Type B pancreatic cell (in vitro differentiated cells): Measurements from ENCODE around the gene TENM3. TPM values are rescaled to one million over a fixed set of nuclear protein-coding genes. Genes with fewer than 3 reads are reported as not detected.
A peak's percentile ranks its signal among the peaks of the same experiment; 100 is the strongest.

ENCODE experiments used
- DNase-seq: peaks from one replicate; pipeline ENCODE4 v3.0.0; 2021; ENCODE audit warnings: mixed read lengths; ENCODE audit not compliant: unreplicated experiment; ENCODE audit errors: extremely low spot score
- H3K27ac Mint-ChIP-seq: 2 replicates; pipeline ENCODE4 v1.8.0; 2021; ENCODE audit warnings: mild to moderate bottlenecking, mixed read lengths
- H3K27me3 Mint-ChIP-seq: 2 replicates; pipeline ENCODE4 v1.8.0; 2021; ENCODE audit warnings: mixed read lengths
- H3K36me3 Mint-ChIP-seq: 2 replicates; pipeline ENCODE4 v1.8.0; 2021; ENCODE audit warnings: mixed read lengths
- H3K4me1 Mint-ChIP-seq: one replicate; pipeline ENCODE4 v1.8.0; 2021; ENCODE audit warnings: mixed read lengths; ENCODE audit not compliant: unreplicated experiment
- H3K4me3 Mint-ChIP-seq: 2 replicates; pipeline ENCODE4 v1.8.0; 2021; ENCODE audit warnings: mild to moderate bottlenecking, mixed read lengths
- H3K9me3 Mint-ChIP-seq: 2 replicates; pipeline ENCODE4 v1.8.0; 2021; ENCODE audit warnings: mixed read lengths
- total RNA-seq: library from RNA; stranded (reverse); gene quantifications from 2 replicates; pipeline ENCODE4 v1.2.1, GENCODE V29; 2021; ENCODE audit warnings: low replicate concordance
- TF ChIP-seq, protein P1 (sequence below): fragments of 200-600 bp; sonication (generic); conservative IDR thresholded peaks from 2 replicates; pipeline ENCODE4 v1.5.0; 2021; ENCODE audit warnings: antibody characterized with exemption, mild to moderate bottlenecking

TENM3 gene
- total RNA-seq, 1 donor from 2014 or later, result 73.5 TPM

DNA sequence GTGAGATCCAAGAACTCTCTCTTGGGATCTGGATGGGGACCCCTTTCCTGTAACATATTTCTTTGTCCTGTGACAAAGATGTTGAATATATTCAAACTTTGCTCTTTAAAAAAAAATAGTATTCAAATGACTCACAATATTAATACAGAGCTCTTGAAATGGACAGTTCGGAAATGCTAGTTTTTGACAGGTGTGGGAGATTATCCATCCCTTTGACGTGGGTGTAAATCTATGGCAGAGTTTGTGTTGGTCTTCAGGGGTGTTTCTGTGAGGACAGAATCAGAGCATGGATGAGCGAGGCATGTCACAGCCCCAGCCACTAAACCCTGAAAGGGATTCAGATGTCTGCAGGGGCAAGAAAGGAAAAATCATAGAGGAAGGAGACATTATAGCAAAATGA is 25.8 kb downstream of the TENM3 start:
- H3K27ac Mint-ChIP-seq, result no peak overlapping the region
- peaks cover 12% of the 10 kb centered on the region for H3K36me3 Mint-ChIP-seq
- no peak overlapping the region for H3K4me3 Mint-ChIP-seq
- H3K9me3 Mint-ChIP-seq, result peaks cover 8% of the 10 kb centered on the region
- H3K4me1 Mint-ChIP-seq, result peaks cover 19% of the 10 kb centered on the region
- DNase-seq, result no peak
- H3K27me3 Mint-ChIP-seq, result no peaks in the 10 kb centered on the region
- TF ChIP-seq, protein P1, sequence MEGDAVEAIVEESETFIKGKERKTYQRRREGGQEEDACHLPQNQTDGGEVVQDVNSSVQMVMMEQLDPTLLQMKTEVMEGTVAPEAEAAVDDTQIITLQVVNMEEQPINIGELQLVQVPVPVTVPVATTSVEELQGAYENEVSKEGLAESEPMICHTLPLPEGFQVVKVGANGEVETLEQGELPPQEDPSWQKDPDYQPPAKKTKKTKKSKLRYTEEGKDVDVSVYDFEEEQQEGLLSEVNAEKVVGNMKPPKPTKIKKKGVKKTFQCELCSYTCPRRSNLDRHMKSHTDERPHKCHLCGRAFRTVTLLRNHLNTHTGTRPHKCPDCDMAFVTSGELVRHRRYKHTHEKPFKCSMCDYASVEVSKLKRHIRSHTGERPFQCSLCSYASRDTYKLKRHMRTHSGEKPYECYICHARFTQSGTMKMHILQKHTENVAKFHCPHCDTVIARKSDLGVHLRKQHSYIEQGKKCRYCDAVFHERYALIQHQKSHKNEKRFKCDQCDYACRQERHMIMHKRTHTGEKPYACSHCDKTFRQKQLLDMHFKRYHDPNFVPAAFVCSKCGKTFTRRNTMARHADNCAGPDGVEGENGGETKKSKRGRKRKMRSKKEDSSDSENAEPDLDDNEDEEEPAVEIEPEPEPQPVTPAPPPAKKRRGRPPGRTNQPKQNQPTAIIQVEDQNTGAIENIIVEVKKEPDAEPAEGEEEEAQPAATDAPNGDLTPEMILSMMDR, result no peak

DNA sequence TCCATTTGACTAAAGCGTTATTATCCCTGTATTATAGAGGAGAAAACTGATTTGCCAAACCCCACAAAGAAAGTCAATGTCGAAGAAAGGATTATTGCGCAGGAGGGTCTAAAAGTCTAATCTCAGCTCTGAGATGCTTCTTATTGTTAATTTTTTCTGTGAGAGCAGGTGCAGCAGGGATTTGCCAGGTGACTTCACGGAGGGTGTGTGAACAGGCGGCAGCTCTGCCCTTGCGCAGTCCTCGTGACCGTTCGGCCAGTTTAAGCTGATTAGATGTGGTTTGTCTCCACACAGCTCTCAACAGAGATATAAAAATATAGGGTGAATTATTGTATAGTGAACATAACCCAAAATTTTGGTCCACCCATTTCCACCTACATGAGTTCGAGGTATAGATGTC is 28.5 kb downstream of the TENM3 start:
- H3K27me3 Mint-ChIP-seq, result no peaks in the 10 kb centered on the region
- DNase-seq, result no peak
- TF ChIP-seq, protein P1, result no peak
- peaks cover 4% of the 10 kb centered on the region for H3K9me3 Mint-ChIP-seq
- H3K4me3 Mint-ChIP-seq, result no peak overlapping the region
- peaks cover 27% of the 10 kb centered on the region for H3K4me1 Mint-ChIP-seq
- H3K27ac Mint-ChIP-seq, result no peak overlapping the region
- H3K36me3 Mint-ChIP-seq, result peaks cover 11% of the 10 kb centered on the region

DNA sequence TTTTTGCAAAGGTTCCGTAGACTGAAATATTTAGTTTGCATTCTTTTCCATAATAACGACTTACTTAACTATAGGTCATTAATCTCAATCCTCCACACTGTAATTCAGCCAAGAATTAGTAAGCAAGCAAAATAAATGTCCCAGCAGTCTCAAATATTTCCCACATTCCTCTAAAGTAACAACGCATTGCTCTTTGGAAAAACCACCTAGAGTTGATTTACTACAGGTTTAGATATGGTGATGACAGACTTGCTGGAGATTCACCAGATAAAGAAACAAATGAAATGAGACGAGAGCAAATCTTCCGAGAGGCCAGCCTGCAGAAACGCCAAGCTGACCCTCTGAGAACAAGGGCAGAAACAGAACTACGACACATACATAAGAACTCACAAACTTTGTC is 28.9 kb downstream of the TENM3 start:
- Mint-ChIP-seq H3K36me3 (peaks cover 11% of the 10 kb centered on the region), H3K4me1 (peaks cover 32% of the 10 kb centered on the region), H3K27ac (no peak overlapping the region), H3K9me3 (peaks cover 4% of the 10 kb centered on the region), H3K4me3 (no peak overlapping the region), H3K27me3 (no peaks in the 10 kb centered on the region)
- DNase-seq, result no peak
- TF ChIP-seq, protein P1, result no peak

DNA sequence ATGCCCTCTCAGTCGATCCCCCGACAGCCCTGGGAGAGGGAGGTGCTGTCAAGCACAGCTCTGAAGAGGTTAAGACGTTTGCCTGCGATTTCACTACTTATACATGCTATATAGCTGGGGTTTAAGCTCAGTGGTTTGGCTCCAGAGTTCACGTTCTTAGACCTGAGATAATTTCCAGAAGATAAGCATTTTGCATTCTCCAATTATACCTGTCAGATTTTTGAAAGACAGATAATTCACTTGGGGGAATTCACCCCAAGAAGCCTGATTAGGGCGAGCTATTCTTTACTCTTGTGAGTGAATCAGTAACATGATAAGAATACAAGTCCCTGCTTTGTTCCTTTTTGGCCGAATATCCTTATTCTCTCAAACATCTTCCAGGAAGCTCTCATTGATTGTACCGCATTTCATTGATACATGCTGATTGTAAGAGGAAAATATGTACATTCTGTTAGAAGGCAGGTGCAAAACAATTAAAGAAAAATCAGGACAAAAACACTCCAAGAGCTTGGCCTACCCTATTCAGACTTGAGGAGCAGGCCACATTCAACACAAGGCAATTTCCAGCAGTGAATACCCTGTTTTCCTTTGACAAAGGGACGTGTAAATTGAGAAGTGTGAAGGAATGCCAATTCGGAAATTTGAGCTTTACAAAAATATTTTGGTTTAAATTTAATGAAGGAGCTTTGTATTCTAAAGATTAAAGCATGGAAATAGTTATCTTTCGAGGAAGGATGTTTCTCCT is 30.2 kb downstream of the TENM3 start:
- TF ChIP-seq, protein P1, result no peak
- H3K27ac Mint-ChIP-seq, result no peak overlapping the region
- peaks cover 11% of the 10 kb centered on the region for H3K36me3 Mint-ChIP-seq
- no peaks in the 10 kb centered on the region for H3K27me3 Mint-ChIP-seq
- no peak overlapping the region for H3K4me3 Mint-ChIP-seq
- H3K9me3 Mint-ChIP-seq, result peaks cover 4% of the 10 kb centered on the region
- no peak for DNase-seq
- peaks cover 38% of the 10 kb centered on the region for H3K4me1 Mint-ChIP-seq

DNA sequence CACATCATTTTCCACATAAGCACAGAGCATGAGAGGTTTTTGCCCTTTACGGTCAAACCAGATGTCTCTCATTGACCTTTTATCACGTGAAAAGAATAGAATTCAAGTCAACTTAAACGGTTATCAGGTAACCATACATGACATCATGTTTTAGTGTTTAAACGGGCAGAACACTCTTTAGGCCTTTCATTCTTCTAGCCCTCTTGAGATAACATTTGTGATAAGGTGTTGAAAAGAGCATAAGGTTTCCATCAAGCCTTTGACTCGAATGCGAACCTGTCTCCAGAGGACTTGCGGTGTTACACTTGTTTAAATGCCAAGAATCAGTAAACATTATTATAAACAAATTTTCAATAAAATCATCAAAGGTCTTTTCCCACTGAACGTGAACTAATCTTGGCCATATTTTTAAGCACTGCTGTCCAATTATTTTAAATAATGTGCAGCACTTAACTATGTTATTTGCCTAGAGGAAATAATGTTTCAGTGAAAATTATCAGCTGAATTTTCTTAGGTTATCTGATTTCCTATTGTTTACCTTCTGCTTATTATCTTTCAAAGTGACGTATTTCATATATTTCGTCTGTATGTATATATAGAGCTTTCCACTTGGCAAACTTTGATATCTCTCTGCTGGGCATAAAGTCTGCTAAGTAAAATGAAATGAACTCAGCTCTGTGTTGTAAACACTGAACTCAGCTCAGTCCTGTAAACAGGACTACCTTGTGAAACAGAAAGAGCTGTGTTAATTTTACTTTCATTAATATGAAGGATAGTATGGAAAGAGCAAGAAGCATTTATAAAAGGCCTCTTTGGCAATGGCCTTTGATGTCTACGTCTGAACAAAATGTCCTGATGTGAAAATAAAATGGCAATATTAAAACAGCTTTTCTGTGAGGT is 33.3 kb downstream of the TENM3 start:
- H3K27ac Mint-ChIP-seq, result peak overlapping the region; percentile 32
- H3K4me1 Mint-ChIP-seq, result peaks cover 30% of the 10 kb centered on the region
- peaks cover 4% of the 10 kb centered on the region for H3K9me3 Mint-ChIP-seq
- peaks cover 11% of the 10 kb centered on the region for H3K36me3 Mint-ChIP-seq
- no peaks in the 10 kb centered on the region for H3K27me3 Mint-ChIP-seq
- DNase-seq, result no peak
- peak overlapping the region; percentile 33 for H3K4me3 Mint-ChIP-seq
- TF ChIP-seq, protein P1, result no peak
